Gastrocnemius medialis (tissue), 4 donors: ENCODE data around the gene PLEKHA4.

ENCODE experiments used
- POLR2A ChIP-seq, 2 donors: fragments of 450-650 bp; IDR thresholded peaks; one replicate each; pipeline ENCODE4 v1.6.1; 2017; ENCODE audit warnings: antibody characterized with exemption in 2 of 2, mild to moderate bottlenecking in 2 of 2, moderate library complexity in 2 of 2
- TF ChIP-seq, protein P1 (sequence below), 5 experiments: fragments of 450-650 bp in 3 of 5; fragments of 200-600 bp in 2 of 5; sonication (generic) in 2 of 5; IDR thresholded peaks in 4 of 5; conservative IDR thresholded peaks in 1 of 5; 1 replicate in 4 of 5; 2 replicates in 1 of 5; pipeline ENCODE4 v1.5.1; 2016 to 2019; ENCODE audit warnings: antibody characterized with exemption in 5 of 5, mild to moderate bottlenecking in 3 of 5, moderate library complexity in 3 of 5

- TF ChIP-seq POLR2A (IDR thresholded peaks at IDR 0.05), result peak in 1 of 2 donors; percentile 26
- TF ChIP-seq, protein P1, sequence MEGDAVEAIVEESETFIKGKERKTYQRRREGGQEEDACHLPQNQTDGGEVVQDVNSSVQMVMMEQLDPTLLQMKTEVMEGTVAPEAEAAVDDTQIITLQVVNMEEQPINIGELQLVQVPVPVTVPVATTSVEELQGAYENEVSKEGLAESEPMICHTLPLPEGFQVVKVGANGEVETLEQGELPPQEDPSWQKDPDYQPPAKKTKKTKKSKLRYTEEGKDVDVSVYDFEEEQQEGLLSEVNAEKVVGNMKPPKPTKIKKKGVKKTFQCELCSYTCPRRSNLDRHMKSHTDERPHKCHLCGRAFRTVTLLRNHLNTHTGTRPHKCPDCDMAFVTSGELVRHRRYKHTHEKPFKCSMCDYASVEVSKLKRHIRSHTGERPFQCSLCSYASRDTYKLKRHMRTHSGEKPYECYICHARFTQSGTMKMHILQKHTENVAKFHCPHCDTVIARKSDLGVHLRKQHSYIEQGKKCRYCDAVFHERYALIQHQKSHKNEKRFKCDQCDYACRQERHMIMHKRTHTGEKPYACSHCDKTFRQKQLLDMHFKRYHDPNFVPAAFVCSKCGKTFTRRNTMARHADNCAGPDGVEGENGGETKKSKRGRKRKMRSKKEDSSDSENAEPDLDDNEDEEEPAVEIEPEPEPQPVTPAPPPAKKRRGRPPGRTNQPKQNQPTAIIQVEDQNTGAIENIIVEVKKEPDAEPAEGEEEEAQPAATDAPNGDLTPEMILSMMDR (IDR thresholded peaks at IDR 0.05 in 4 of 5, conservative IDR thresholded peaks at IDR 0.05 in 1 of 5), result no peak
Observed at GRCh38 chr19:48837051-48837524, 31.3 kb downstream of the PLEKHA4 start.
